ENCODE measurements around the gene COA7.

The COA7 gene

DNA sequence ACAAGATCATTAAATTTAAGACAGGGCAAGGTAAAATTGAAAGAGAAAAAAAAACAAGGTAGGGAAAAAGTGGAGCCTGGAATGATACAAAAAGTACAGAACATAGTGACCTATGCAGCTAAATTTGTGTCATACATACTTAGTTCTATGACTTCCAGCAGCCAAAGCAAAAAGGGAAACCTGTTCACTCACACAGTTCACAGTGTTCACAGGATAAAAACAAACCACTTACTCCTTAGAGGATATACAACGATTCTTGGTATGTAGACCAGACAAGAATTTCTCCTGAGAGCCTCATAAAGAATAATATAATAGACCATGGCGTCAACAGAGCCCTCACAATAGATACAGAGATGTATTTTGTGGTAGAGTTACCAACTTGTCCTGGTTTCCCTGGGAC is 27.5 kb downstream of the COA7 start:
- DNase-seq (ENCODE audit: low read depth in 1 of 2, low spot score in 1 of 2), result no peak

- no peak for DNase-seq (ENCODE audit: low read depth in 1 of 2, low spot score in 1 of 2)
Observed at GRCh38 chr1:52669696-52670095, 28.5 kb downstream of the COA7 start.

DNA sequence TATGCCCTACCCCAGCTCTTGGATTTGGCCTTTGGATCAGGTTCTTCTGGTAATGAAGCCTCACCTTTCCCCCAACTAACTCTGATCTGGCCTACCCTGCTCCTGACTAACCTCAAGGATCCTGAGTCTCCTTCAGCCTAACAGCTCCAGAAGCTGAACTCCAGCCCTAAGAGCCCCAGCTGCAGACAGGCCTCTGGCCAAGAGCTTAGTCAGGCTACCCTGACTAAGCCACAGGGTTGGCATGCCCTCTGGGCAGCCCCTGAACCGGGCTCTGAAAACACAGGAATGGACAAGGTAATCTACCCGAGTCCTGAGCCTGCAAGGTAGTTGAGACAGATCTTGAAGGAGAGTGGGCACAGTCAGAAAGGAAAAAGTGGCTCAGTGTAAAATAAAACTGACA is 29.4 kb downstream of the COA7 start:
- no peak for DNase-seq (ENCODE audit: low read depth in 1 of 2, low spot score in 1 of 2)

- DNase-seq (ENCODE audit: low read depth in 1 of 2, low spot score in 1 of 2), result no peak
Observed at GRCh38 chr1:52667984-52668383, 30.2 kb downstream of the COA7 start.

DNA sequence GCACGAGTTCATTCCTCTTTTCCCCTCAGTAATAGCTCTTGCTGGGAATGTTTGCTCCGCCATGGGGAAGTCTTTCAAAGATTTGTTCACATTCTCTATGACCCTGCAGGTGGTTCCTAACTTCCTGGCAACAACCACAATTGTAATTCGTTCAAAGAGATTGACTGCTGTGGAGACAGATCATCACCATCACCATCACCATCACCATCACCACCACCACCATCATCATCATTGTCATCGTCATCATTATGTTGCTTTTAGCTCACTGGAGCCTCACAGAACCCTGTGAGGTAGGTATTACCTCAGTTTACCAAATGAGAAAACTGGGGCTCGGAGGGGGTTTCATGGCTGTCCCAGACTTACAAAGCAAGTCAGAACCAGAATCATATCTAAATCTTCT is 30.9 kb downstream of the COA7 start:
- no peak for DNase-seq (ENCODE audit: low read depth in 1 of 2, low spot score in 1 of 2)

GRCh38 chr1:52665006-52665941 is 32.9 kb downstream of the COA7 start:
- no peak for DNase-seq (ENCODE audit: low read depth in 1 of 2, low spot score in 1 of 2)

GRCh38 chr1:52663716-52664115 is 34.4 kb downstream of the COA7 start:
- DNase-seq (ENCODE audit: low read depth in 1 of 2, low spot score in 1 of 2), result no peak

DNA sequence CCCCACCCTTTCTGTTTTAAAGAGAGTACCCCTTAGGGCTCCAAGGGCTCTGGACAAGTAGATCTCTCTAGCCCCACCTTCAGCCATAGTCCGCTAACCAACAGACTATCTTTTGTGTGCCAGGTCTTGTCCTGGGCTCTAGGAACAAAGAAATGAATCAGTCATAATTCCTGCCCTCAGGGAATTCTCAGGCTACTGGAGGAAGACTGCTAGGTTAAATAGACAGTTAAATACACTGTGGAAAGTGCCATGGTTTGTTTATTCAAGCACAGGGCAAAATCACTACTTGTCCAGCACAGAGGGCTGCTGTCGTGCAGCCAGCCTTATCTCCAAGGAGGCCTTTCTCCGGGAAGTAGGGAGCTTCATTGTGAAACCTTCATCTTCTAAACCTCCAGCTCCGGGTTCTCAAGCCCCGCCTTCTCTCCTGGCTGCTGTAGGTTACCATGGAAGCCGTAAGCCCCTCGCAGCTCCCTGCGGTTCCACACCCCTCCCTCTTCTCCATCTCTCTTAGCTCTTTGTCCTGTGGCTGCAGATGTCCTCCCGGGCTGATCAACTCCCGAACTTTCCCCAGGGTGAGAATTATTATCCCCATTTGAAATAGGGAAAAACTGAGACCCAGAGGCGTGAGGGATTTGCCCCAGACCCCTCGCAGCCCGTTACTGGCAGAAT is 35.4 kb downstream of the COA7 start:
- no peak for DNase-seq (ENCODE audit: low read depth in 1 of 2, low spot score in 1 of 2)

- DNase-seq (ENCODE audit: low read depth in 1 of 2, low spot score in 1 of 2), result no peak
Observed at GRCh38 chr1:52660807-52661206, 37.3 kb downstream of the COA7 start.

DNA sequence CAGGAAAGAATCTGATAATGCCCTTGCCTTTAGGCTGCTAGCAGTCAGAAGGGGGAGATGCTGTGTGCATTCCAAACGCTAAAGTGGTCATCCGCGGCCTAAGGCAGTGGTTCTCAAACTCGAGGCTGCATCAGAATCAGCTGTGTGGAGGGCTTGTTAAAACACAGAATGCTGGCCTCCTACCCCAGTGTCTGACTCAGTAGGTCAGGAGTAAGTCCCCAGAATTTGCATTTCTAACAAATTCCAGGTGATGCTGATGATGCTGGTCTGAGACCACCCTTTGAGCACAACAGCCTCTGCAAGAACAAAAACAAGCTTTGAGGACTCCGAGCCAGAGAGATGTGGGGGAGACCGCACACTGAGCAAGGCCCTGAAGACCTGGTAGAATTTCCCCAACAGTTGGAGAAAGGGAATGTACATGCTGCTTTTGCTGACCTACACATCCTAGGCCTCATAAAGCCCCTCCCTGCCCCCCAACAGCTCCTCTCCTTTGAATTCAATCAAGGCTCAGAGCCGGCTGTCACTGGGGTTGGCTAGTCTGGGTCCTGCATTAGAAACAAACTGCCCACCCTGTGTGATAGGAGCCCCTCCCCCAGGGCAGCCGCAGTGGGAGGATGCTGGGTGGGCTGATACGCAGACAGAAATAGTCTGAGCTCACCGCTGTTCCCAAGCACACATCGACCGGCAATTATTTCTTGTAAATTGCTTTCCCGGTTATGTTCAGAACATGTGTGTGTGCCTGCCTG is 38.1 kb downstream of the COA7 start:
- DNase-seq (ENCODE audit: low read depth in 1 of 2, low spot score in 1 of 2), result no peak

DNA sequence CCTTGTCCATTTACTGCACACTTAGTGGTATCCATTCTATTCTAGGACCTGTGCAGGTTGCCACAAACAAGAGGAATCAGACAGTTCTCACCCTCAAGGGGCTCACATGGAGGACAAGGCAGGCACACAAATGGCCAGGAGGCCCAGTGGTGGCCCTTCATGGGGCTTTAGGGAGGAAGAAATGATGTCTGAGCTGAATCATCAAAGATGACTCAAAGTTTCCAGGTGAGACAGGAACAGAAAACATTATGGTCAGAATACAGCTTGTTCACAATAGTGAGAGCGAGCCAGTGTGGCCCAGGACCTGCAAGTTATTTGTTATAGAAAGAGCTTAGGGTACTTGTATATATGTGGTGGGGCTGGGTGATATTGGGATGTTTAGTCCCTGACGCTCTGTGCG is 38.8 kb downstream of the COA7 start:
- no peak for DNase-seq (ENCODE audit: low read depth in 1 of 2, low spot score in 1 of 2)

DNA sequence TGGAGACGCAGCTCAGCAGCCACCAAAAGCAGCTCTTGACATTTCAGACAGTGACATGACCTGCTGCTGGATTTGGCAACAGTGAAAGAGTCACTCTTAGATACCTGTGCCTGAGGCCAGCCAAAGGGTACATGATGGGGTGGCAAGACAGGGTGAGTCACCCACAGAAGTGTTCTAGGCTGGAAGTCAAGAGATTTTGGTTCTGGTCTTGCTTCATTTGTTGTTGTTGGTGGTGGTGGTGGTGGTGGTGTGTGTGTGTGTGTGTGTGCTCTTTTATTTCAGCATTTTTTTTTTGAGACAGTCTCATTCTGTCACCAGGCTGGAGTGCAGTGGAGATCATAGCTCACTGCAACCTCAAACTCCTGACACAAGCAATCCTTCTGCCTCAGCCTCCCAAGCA is 39.4 kb downstream of the COA7 start:
- DNase-seq (ENCODE audit: low read depth in 1 of 2, low spot score in 1 of 2), result no peak

DNA sequence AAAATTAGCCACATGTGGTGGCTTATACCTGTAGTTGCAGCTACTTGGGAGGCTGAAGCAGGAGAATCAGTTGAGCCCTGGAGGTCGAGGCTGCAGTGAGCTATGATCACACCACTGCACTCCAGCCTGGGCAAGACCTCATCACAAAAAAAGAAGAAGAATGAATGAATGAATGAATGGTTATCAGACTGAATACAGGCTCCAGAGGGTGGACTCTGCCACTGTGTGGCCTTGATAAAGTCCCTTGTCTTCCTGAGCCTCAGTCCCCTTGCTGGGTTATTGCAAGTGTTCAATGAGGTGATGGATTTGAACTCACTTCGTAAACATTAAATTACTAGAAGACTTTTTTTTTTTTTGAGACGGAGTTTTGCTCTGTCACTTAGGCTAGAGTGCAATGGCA is 40.4 kb downstream of the COA7 start:
- DNase-seq (ENCODE audit: low read depth in 1 of 2, low spot score in 1 of 2), result no peak

DNA sequence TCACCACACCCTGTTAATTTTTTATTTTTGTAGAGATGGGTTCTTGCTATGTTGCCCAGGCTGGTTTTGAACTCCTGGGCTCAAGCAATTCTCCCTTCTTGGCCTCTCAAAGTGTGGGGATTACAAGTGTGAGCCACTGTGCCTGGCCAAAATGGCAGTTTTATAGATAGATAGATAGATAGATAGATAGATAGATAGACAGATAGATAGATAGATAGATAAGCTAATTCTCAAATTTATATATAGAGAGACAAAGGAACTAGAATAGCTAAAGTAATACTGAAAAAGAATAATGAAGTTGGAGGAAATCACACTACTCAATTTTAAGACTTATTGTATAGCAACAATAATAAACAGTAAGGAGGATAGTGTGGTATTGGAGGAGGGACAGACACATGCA is 44.1 kb downstream of the COA7 start:
- no peak for DNase-seq (ENCODE audit: low read depth in 1 of 2, low spot score in 1 of 2)

DNA sequence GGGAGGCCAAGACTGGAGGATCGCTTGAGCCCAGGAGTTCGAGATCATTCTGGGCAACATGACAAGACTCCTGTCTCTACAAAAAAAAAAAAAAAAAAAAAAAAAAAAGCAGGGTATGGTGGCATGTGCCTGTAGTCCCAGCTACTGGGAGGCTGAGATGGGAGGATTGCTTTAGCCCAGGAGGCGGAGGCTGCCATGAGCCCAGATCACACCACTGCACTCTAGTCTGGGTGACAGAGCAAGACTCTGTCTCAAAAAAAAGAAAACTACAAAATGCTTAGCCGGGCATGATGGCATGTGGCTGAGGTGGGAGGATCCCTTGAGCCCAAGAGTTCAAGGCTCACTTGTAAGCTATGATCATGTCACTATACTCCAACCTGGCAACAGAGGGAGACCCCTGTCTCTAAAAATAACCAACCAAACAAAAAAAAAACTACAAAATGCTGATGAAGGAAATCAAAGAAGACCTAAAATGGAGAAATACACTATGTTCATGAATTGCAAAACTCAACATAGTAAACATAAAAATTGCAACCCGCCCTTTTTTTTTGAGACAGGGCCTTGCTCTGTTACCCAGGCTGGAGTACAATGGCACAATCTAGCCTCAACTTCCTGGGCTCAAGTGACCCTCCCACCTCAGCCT is 44.8 kb downstream of the COA7 start:
- no peak for DNase-seq (ENCODE audit: low read depth in 1 of 2, low spot score in 1 of 2)

- no peak for DNase-seq (ENCODE audit: low read depth in 1 of 2, low spot score in 1 of 2)
Observed at GRCh38 chr1:52651904-52652303, 46.2 kb downstream of the COA7 start.

DNA sequence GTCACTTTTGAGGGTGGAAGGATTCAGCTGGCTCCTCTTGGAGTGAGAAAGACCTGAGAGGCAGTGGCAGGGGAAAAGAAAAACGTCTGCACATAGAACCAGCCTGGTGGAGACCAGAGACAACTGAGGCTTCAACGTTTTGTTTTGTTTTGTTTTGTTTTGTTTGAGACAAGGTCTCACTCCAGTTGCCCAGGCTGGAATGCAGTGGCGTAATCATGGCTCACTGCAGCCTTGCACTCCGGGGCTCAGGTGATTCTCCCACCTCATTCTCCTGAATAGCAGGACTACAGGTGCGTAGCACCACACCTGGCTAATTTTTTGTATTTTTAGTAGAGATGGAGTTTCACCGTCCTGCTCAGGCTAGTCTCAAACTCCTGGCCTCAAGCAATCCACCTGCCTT is 52.9 kb downstream of the COA7 start:
- DNase-seq (ENCODE audit: low read depth in 1 of 2, low spot score in 1 of 2), result no peak

- no peak for DNase-seq (ENCODE audit: low read depth in 1 of 2, low spot score in 1 of 2)
Observed at GRCh38 chr1:52641307-52641706, 56.8 kb downstream of the COA7 start.

DNA sequence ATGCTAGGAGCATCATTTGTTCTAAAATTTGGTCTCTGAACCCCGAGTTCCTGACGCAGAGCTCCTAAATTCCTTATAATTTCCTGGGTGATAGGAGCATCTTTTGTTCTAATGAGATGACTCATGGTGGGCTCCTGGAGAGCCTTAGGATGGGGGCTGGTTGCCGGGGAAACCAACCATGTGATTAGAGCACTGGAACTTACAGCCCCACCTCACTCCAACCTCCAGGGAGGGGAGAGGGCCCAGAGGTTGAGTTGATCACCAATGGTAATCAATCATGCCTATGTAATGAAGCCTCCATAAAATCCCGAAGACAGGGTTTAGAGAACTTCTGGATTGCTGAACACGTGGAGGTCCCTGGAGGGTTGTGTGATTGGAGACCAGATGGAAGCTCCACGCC is 57.5 kb downstream of the COA7 start:
- DNase-seq (ENCODE audit: low read depth in 1 of 2, low spot score in 1 of 2), result no peak

- DNase-seq (ENCODE audit: low read depth in 1 of 2, low spot score in 1 of 2), result no peak
Observed at GRCh38 chr1:52637946-52638345, 60.2 kb downstream of the COA7 start.

All from stimulated activated CD4-positive, alpha-beta T cell treated with anti-CD3 and anti-CD28 coated beads, Interleukin-15, amount 100 ng/mL, for 1 hour (primary cell).